Gastrocnemius medialis (tissue), 4 donors: ENCODE results near the gene ADRB2.

Experiments used
- CTCF ChIP-seq, 5 experiments: fragments of 450-650 bp in 3 of 5; fragments of 200-600 bp in 2 of 5; sonication (generic) in 2 of 5; IDR thresholded peaks in 4 of 5; conservative IDR thresholded peaks in 1 of 5; 1 replicate in 4 of 5; 2 replicates in 1 of 5; pipeline ENCODE4 v1.5.1; 2016 to 2019; ENCODE audit warnings: antibody characterized with exemption in 5 of 5, mild to moderate bottlenecking in 3 of 5, moderate library complexity in 3 of 5
- POLR2A ChIP-seq, 2 donors: fragments of 450-650 bp; IDR thresholded peaks; one replicate each; pipeline ENCODE4 v1.6.1; 2017; ENCODE audit warnings: antibody characterized with exemption in 2 of 2, mild to moderate bottlenecking in 2 of 2, moderate library complexity in 2 of 2

- no peak for TF ChIP-seq POLR2A (IDR thresholded peaks at IDR 0.05)
- TF ChIP-seq CTCF (IDR thresholded peaks at IDR 0.05 in 4 of 5, conservative IDR thresholded peaks at IDR 0.05 in 1 of 5): no peak
Observed at GRCh38 chr5:148809781-148810524, 16.5 kb upstream of the ADRB2 start.
